Measurements from ENCODE around the gene CNTNAP2. TPM values are rescaled to one million over a fixed set of nuclear protein-coding genes. Genes with fewer than 3 reads are reported as not detected.

The CNTNAP2 gene
- polyA plus RNA-seq, 4 donors, result 0.54 to 10.1 (median 2.6) TPM

DNA sequence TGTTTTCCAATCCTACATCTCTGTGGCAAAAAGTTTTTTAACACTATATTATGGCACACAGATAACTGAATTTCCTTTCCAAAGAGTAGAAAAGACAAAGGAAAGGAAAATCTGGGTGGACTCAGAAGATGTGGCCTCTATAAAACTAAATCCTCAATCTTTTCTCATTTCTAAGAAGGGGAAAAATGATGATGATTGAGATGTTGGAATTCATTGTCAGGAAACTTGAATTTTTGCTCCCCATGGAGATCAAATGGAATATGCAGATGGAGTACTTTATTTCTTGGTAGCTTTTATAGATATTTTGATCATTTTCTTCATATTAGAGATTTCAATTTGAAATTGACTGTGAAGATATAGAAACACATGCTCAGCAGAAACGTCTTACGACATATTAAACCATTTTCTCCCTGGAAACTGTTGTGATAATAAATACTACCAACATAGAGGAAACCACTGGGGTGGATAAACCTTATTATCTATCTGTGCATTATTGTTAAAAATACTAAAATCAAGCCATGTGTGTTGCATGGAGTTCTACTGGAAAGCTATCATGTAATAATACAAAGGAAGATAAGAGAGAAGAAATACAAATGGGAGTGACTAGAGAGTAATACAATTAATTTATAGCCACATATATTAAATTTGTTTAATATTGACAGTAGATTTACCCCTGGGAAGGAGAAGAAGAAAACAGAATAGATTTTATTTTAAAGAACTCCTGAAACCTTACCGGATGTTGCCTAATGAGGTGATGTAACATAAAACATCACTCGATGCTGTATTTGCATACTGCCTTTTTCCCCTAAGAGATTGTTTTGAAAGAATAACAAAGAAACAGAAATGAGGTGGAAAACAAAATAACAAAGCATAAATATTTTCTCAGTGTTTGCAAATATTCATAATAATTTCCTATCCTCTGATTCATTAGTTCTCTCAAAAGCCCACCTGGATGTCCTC is 1542.7 kb downstream of the CNTNAP2 start:
- H3K27ac ChIP-seq (ENCODE audit: low read depth in 1 of 3, low read length in 2 of 3), result no peak overlapping the region
- no peak for DNase-seq
- WGBS, 3 donors, result 80 to 87% (median 86%) methylated on average over 4 of the region's 4 CpGs
- H3K36me3 ChIP-seq (ENCODE audit: control insufficient read depth in 3 of 3, insufficient read depth in 2 of 3, low read depth in 1 of 3, low read length in 3 of 3), result no peaks in the 10 kb centered on the region
- H3K4me1 ChIP-seq (ENCODE audit: control insufficient read depth in 3 of 3, insufficient read depth in 2 of 3, low read depth in 1 of 3, low read length in 2 of 3), result no peaks in the 10 kb centered on the region
- no peak for FAIRE-seq
- no peak overlapping the region for H3K4me3 ChIP-seq (ENCODE audit: low read depth in 1 of 3, low read length in 3 of 3)
- H3K9me3 ChIP-seq (ENCODE audit: control insufficient read depth in 2 of 2, insufficient read depth in 1 of 2, low read depth in 1 of 2, low read length in 1 of 2), result no peaks in the 10 kb centered on the region
- no peaks in the 10 kb centered on the region for H3K27me3 ChIP-seq (ENCODE audit: control insufficient read depth in 3 of 3, insufficient read depth in 3 of 3, low read length in 3 of 3)

DNA sequence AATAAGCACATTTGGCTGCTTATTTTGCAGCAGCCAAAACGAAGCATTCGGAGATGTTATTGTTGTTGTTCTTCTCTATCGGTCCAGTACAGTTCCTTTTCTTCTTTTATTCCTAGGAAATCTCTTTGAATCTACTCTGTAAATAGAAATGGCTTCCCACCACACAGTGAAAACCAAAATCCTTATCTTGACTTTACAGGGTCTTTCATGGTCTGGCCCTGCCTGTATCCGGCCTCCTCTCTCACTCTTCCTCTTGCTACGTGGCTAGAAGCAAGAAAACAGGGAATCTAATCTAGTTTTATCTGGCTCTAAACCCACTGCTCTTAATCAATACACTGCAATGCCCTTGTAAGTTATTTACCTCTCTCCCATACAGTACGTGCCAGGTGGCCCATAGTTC is 1547.9 kb downstream of the CNTNAP2 start:
- WGBS, 3 donors, result 56 to 59% (median 59%) methylated on average over 6 of the region's 6 CpGs
- DNase-seq, result no peak
- no peak for FAIRE-seq
- Histone ChIP-seq H3K4me1 (ENCODE audit: control insufficient read depth in 3 of 3, insufficient read depth in 2 of 3, low read depth in 1 of 3, low read length in 2 of 3) (no peaks in the 10 kb centered on the region), H3K36me3 (ENCODE audit: control insufficient read depth in 3 of 3, insufficient read depth in 2 of 3, low read depth in 1 of 3, low read length in 3 of 3) (no peaks in the 10 kb centered on the region), H3K9me3 (ENCODE audit: control insufficient read depth in 2 of 2, insufficient read depth in 1 of 2, low read depth in 1 of 2, low read length in 1 of 2) (no peaks in the 10 kb centered on the region), H3K4me3 (ENCODE audit: low read depth in 1 of 3, low read length in 3 of 3) (no peak overlapping the region), H3K27me3 (ENCODE audit: control insufficient read depth in 3 of 3, insufficient read depth in 3 of 3, low read length in 3 of 3) (no peaks in the 10 kb centered on the region), H3K27ac (ENCODE audit: low read depth in 1 of 3, low read length in 2 of 3) (no peak overlapping the region)

DNA sequence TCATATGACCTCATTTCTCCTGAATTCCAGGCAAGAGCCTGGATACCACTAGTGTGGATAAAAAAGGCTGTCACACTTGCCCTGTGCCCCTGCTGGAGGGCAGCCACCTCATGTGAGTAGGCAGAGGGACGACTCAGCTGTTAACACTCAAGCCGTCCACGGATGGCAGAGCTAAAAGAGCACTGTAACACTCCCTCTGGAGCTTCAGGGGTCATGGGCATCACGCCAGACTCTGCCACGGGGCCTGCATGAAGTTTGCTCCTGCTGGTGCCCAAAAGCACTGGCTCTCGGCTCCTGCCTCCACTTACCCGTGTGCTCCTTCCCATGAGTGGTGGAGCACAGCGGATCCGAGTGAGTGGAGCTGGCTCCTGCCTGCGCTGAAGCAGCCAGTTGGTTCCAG is 1554.2 kb downstream of the CNTNAP2 start:
- Histone ChIP-seq H3K4me3 (ENCODE audit: low read depth in 1 of 3, low read length in 3 of 3) (no peak overlapping the region), H3K27ac (ENCODE audit: low read depth in 1 of 3, low read length in 2 of 3) (no peak overlapping the region), H3K27me3 (ENCODE audit: control insufficient read depth in 3 of 3, insufficient read depth in 3 of 3, low read length in 3 of 3) (no peaks in the 10 kb centered on the region), H3K36me3 (ENCODE audit: control insufficient read depth in 3 of 3, insufficient read depth in 2 of 3, low read depth in 1 of 3, low read length in 3 of 3) (no peaks in the 10 kb centered on the region), H3K9me3 (ENCODE audit: control insufficient read depth in 2 of 2, insufficient read depth in 1 of 2, low read depth in 1 of 2, low read length in 1 of 2) (peaks cover 0 to 2% of the 10 kb centered on the region in 2 donors), H3K4me1 (ENCODE audit: control insufficient read depth in 3 of 3, insufficient read depth in 2 of 3, low read depth in 1 of 3, low read length in 2 of 3) (no peaks in the 10 kb centered on the region)
- DNase-seq (no peak), FAIRE-seq (no peak)
- WGBS, 3 donors, result 80 to 86% (median 82%) methylated on average over 10 of the region's 10 CpGs

DNA sequence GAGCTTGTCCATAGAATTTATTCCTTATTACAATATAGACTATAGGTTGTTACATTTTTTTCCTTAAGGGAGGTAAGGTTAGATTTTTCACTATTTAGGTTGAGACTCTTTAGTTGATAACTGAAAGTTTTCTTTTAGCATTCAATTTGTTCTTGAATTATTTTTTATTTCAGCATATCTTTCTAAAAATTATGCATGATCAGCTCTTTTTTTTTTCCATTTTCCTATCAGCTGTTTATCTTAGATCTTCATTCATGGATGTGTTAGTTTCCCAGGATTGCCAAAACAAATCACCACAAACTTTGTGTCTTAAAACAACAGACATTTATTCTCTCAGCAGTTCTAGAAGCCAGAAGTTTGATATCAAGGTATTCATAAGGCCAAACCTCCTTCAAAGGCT is 1558.1 kb downstream of the CNTNAP2 start:
- Histone ChIP-seq H3K4me3 (ENCODE audit: low read depth in 1 of 3, low read length in 3 of 3) (no peak overlapping the region), H3K36me3 (ENCODE audit: control insufficient read depth in 3 of 3, insufficient read depth in 2 of 3, low read depth in 1 of 3, low read length in 3 of 3) (no peaks in the 10 kb centered on the region), H3K4me1 (ENCODE audit: control insufficient read depth in 3 of 3, insufficient read depth in 2 of 3, low read depth in 1 of 3, low read length in 2 of 3) (no peaks in the 10 kb centered on the region), H3K9me3 (ENCODE audit: control insufficient read depth in 2 of 2, insufficient read depth in 1 of 2, low read depth in 1 of 2, low read length in 1 of 2) (peaks cover 0 to 2% of the 10 kb centered on the region in 2 donors), H3K27ac (ENCODE audit: low read depth in 1 of 3, low read length in 2 of 3) (no peak overlapping the region), H3K27me3 (ENCODE audit: control insufficient read depth in 3 of 3, insufficient read depth in 3 of 3, low read length in 3 of 3) (no peaks in the 10 kb centered on the region)
- DNase-seq, result no peak
- no peak for FAIRE-seq

DNA sequence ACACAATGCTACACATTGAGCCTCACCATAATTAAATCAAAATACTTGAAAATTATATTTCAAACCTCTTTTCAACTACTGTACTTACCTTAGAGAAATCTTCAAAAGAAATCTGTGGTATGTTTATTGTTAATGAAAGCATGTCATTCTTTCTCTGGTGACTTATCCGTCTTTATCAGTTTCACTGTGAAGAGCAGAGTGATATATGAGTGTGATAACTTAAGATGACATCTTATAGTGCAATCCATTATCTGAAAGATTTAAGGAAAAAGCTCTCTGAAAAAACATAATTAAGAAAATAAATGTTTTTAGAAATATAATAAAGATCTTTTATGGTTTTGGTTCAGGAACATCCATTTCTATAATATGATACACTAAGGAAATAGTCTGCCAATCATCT is 1562.3 kb downstream of the CNTNAP2 start:
- Histone ChIP-seq H3K27me3 (ENCODE audit: control insufficient read depth in 3 of 3, insufficient read depth in 3 of 3, low read length in 3 of 3) (no peaks in the 10 kb centered on the region), H3K27ac (ENCODE audit: low read depth in 1 of 3, low read length in 2 of 3) (no peak overlapping the region), H3K36me3 (ENCODE audit: control insufficient read depth in 3 of 3, insufficient read depth in 2 of 3, low read depth in 1 of 3, low read length in 3 of 3) (no peaks in the 10 kb centered on the region), H3K4me1 (ENCODE audit: control insufficient read depth in 3 of 3, insufficient read depth in 2 of 3, low read depth in 1 of 3, low read length in 2 of 3) (no peaks in the 10 kb centered on the region), H3K4me3 (ENCODE audit: low read depth in 1 of 3, low read length in 3 of 3) (no peak overlapping the region), H3K9me3 (ENCODE audit: control insufficient read depth in 2 of 2, insufficient read depth in 1 of 2, low read depth in 1 of 2, low read length in 1 of 2) (no peaks in the 10 kb centered on the region)
- FAIRE-seq (no peak), DNase-seq (no peak)
- WGBS, 3 donors, result 57 to 79% (median 68%) methylated on average over 1 of the region's 1 CpG

DNA sequence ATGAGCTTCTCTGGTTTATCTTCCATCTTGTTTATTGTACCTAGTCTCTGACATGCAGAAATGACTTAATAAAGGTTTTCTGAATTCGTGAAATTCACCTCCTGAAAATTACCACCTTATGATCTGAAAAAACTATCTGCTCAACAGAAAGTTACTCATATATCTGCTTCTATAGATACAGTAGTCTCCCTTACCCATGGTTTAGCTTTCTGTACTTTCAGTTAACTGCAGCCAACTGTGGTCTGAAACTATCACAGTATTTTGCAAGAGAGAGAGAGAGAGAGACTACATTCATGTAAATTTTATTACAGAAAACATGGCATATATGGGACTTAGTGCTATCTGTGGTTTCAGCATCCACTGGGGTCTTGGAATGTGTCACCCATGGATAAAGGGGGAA is 1564.9 kb downstream of the CNTNAP2 start:
- Histone ChIP-seq H3K4me1 (ENCODE audit: control insufficient read depth in 3 of 3, insufficient read depth in 2 of 3, low read depth in 1 of 3, low read length in 2 of 3) (no peaks in the 10 kb centered on the region), H3K27ac (ENCODE audit: low read depth in 1 of 3, low read length in 2 of 3) (no peak overlapping the region), H3K27me3 (ENCODE audit: control insufficient read depth in 3 of 3, insufficient read depth in 3 of 3, low read length in 3 of 3) (no peaks in the 10 kb centered on the region), H3K4me3 (ENCODE audit: low read depth in 1 of 3, low read length in 3 of 3) (no peak overlapping the region), H3K9me3 (ENCODE audit: control insufficient read depth in 2 of 2, insufficient read depth in 1 of 2, low read depth in 1 of 2, low read length in 1 of 2) (no peaks in the 10 kb centered on the region), H3K36me3 (ENCODE audit: control insufficient read depth in 3 of 3, insufficient read depth in 2 of 3, low read depth in 1 of 3, low read length in 3 of 3) (no peaks in the 10 kb centered on the region)
- DNase-seq (no peak), FAIRE-seq (no peak)
- 35 to 60% (median 45%) methylated on average over 1 of the region's 1 CpG for WGBS, 3 donors

DNA sequence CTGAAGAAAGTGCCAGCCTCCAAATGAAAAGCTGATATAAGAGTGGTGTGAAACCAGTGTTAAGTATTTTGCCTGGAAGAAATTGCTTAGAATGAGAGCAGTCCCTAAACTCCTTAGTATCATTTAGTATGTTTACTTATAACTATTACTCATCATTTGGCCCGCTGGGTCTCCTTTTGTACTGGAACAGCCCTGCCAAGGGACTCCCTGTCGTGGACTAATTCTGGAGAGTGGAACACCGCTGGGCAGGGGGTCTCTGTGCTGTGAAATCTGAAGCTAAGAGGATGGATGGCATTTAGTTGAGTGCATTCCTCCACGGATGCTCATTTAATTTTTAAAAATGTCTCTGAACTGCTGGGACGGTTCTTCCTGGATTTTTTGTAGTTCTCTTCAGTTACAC is 1584.1 kb downstream of the CNTNAP2 start:
- no peaks in the 10 kb centered on the region for H3K4me1 ChIP-seq (ENCODE audit: control insufficient read depth in 3 of 3, insufficient read depth in 2 of 3, low read depth in 1 of 3, low read length in 2 of 3)
- H3K36me3 ChIP-seq (ENCODE audit: control insufficient read depth in 3 of 3, insufficient read depth in 2 of 3, low read depth in 1 of 3, low read length in 3 of 3), result no peaks in the 10 kb centered on the region
- DNase-seq (no peak), FAIRE-seq (no peak)
- H3K27me3 ChIP-seq (ENCODE audit: control insufficient read depth in 3 of 3, insufficient read depth in 3 of 3, low read length in 3 of 3), result no peaks in the 10 kb centered on the region
- H3K27ac ChIP-seq (ENCODE audit: low read depth in 1 of 3, low read length in 2 of 3), result no peak overlapping the region
- no peak overlapping the region for H3K4me3 ChIP-seq (ENCODE audit: low read depth in 1 of 3, low read length in 3 of 3)
- no peaks in the 10 kb centered on the region for H3K9me3 ChIP-seq (ENCODE audit: control insufficient read depth in 2 of 2, insufficient read depth in 1 of 2, low read depth in 1 of 2, low read length in 1 of 2)
- WGBS, 3 donors, result 54 to 68% (median 64%) methylated on average over 5 of the region's 5 CpGs

DNA sequence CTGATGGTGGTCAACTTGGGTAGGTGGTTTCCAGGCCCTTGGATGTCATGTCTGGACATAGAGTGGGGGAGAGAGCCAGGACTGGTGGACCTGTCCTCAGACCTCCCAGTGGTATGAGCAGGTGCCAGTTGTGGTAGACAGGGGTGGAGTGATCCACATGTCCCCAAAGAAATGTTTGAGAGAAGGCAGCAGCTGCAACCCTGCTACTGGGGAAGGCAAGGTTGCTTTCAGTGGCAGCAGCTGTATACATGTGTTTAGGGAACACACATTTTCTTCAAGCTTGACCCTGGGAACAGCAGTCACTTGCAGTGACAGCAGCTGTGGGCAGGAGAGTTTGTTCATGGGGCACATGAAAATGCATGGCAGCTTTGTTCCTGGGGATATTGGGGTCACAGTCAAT is 1591.3 kb downstream of the CNTNAP2 start:
- FAIRE-seq (no peak), DNase-seq (no peak)
- Histone ChIP-seq H3K36me3 (ENCODE audit: control insufficient read depth in 3 of 3, insufficient read depth in 2 of 3, low read depth in 1 of 3, low read length in 3 of 3) (no peaks in the 10 kb centered on the region), H3K4me1 (ENCODE audit: control insufficient read depth in 3 of 3, insufficient read depth in 2 of 3, low read depth in 1 of 3, low read length in 2 of 3) (no peaks in the 10 kb centered on the region), H3K9me3 (ENCODE audit: control insufficient read depth in 2 of 2, insufficient read depth in 1 of 2, low read depth in 1 of 2, low read length in 1 of 2) (peaks cover 2 to 17% of the 10 kb centered on the region in 2 donors), H3K27ac (ENCODE audit: low read depth in 1 of 3, low read length in 2 of 3) (no peak overlapping the region), H3K4me3 (ENCODE audit: low read depth in 1 of 3, low read length in 3 of 3) (no peak overlapping the region), H3K27me3 (ENCODE audit: control insufficient read depth in 3 of 3, insufficient read depth in 3 of 3, low read length in 3 of 3) (no peaks in the 10 kb centered on the region)

DNA sequence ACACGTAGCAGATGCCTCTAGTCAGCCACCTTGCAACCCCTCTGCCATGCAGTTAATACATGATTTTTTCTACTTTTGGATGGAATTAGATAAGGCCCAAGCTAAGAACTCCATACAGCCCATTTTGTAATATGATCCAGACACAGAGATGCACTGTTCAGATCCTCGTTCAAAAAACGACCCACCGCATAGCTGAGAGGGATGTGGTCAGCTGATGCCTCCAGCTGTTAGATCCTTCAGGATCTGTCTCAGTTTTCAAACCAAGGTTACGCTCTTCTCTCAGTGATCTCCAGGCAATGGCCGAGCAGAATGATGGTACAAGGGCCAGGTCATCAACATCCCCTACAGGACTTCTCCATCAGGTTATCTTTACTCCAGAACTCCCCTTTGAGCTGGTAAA is 1592.3 kb downstream of the CNTNAP2 start:
- no peak for FAIRE-seq
- no peaks in the 10 kb centered on the region for H3K36me3 ChIP-seq (ENCODE audit: control insufficient read depth in 3 of 3, insufficient read depth in 2 of 3, low read depth in 1 of 3, low read length in 3 of 3)
- no peaks in the 10 kb centered on the region for H3K27me3 ChIP-seq (ENCODE audit: control insufficient read depth in 3 of 3, insufficient read depth in 3 of 3, low read length in 3 of 3)
- WGBS, 3 donors, result 80 to 89% (median 81%) methylated on average over 6 of the region's 6 CpGs
- no peak for DNase-seq
- H3K4me3 ChIP-seq (ENCODE audit: low read depth in 1 of 3, low read length in 3 of 3), result no peak overlapping the region
- no peak overlapping the region for H3K27ac ChIP-seq (ENCODE audit: low read depth in 1 of 3, low read length in 2 of 3)
- H3K9me3 ChIP-seq (ENCODE audit: control insufficient read depth in 2 of 2, insufficient read depth in 1 of 2, low read depth in 1 of 2, low read length in 1 of 2), result peaks cover 2 to 17% of the 10 kb centered on the region in 2 donors
- no peaks in the 10 kb centered on the region for H3K4me1 ChIP-seq (ENCODE audit: control insufficient read depth in 3 of 3, insufficient read depth in 2 of 3, low read depth in 1 of 3, low read length in 2 of 3)

Measured in small intestine (tissue), 7 donors.